KBM-7 (cell line): ENCODE results near the gene GFER.

Experiments
- DNase-seq: peaks from one replicate; pipeline ENCODE4 v3.0.0-alpha.2; 2015
- in situ Hi-C: fragments of 300-500 bp; cut with MboI; formaldehyde crosslinking; loops from 2 replicates; pipeline ENCODE4 v1.14.3; 2020; ENCODE audit warnings: low sequenced_read_pairs, low pct_unique_long_range_greater_than_20kb, mixed read lengths

GFER gene

GRCh38 chr16:2016407-2016922, 32.5 kb downstream of the GFER start:
- in situ Hi-C loops = no loop called here
- DNase-seq = peak; percentile 42

GRCh38 chr16:2019518-2019920, 35.5 kb downstream of the GFER start, which contains the start of gene NPW:
NPW (plus strand) TSS chr16:2019785.
- DNase-seq = peak; percentile 64
- in situ Hi-C loops = no loop called here

GRCh38 chr16:2019921-2020831, 36.2 kb downstream of the GFER start:
- in situ Hi-C loops = loop anchor here (10.0 kb wide), 1 partner anchor 125 kb away; the partner anchor contains the start of gene RAB26
- peak; percentile 37 for DNase-seq

GRCh38 chr16:2022723-2023091, 38.7 kb downstream of the GFER start:
- no peak for DNase-seq
- in situ Hi-C loops = loop anchor here (10.0 kb wide), 1 partner anchor 122 kb away; the partner anchor contains the start of gene RAB26

GRCh38 chr16:2023092-2024031, 39.4 kb downstream of the GFER start:
- in situ Hi-C loops = loop anchor here (10.0 kb wide), 1 partner anchor 121 kb away; the partner anchor contains the start of gene RAB26
- DNase-seq = peak; percentile 95

GRCh38 chr16:2024032-2024420, 40.0 kb downstream of the GFER start:
- DNase-seq = no peak
- in situ Hi-C loops = loop anchor here (10.0 kb wide), 1 partner anchor 121 kb away; the partner anchor contains the start of gene RAB26

GRCh38 chr16:2025251-2025650, 41.3 kb downstream of the GFER start:
- in situ Hi-C loops = loop anchor here (10.0 kb wide), 1 partner anchor 120 kb away; the partner anchor contains the start of gene RAB26
- no peak for DNase-seq

- no peak for DNase-seq
- in situ Hi-C loops = loop anchor here (10.0 kb wide), 1 partner anchor 119 kb away; the partner anchor contains the start of gene RAB26
Observed at GRCh38 chr16:2025878-2026460, 42.0 kb downstream of the GFER start.

GRCh38 chr16:2026461-2027023, 42.5 kb downstream of the GFER start, which contains the start of gene NHERF2:
NHERF2 (plus strand) TSS chr16:2026902; CDS start chr16:2027006, 104 bp downstream.
- DNase-seq = no peak
- in situ Hi-C loops = loop anchor here (10.0 kb wide), 1 partner anchor 118 kb away; the partner anchor contains the start of gene RAB26

- in situ Hi-C loops = loop anchor here (10.0 kb wide), 1 partner anchor 117 kb away; the partner anchor contains the start of gene RAB26
- DNase-seq = peak; percentile 46
Observed at GRCh38 chr16:2027024-2028010, 43.3 kb downstream of the GFER start.

GRCh38 chr16:2028146-2028545, 44.2 kb downstream of the GFER start:
- no peak for DNase-seq
- in situ Hi-C loops = loop anchor here (10.0 kb wide), 1 partner anchor 117 kb away; the partner anchor contains the start of gene RAB26

GRCh38 chr16:2028620-2029220, 44.7 kb downstream of the GFER start:
- in situ Hi-C loops = loop anchor here (10.0 kb wide), 1 partner anchor 116 kb away; the partner anchor contains the start of gene RAB26
- no peak for DNase-seq

GRCh38 chr16:2029350-2029749, 45.4 kb downstream of the GFER start:
- DNase-seq = no peak
- in situ Hi-C loops = loop anchor here (10.0 kb wide), 1 partner anchor 115 kb away; the partner anchor contains the start of gene RAB26

- DNase-seq = no peak
Observed at GRCh38 chr16:2030036-2030435, 46.0 kb downstream of the GFER start.

GRCh38 chr16:2031081-2031577, 47.1 kb downstream of the GFER start:
- in situ Hi-C loops = no loop called here
- no peak for DNase-seq

More at GRCh38 chr16:2030036-2030435, 46.0 kb downstream of the GFER start:
- in situ Hi-C loops = no loop called here
